HG03139 (cell line): ENCODE data around the gene ARMH4.

Experiments
- ATAC-seq: cut with Tn5 transposase; IDR thresholded peaks from one replicate; pipeline ENCODE4 v1.9.1; 2021; ENCODE audit not compliant: unreplicated experiment

ARMH4 gene

GRCh38 chr14:58152014-58152857 lies at the start of gene ARMH4:
Gene ARMH4 (minus strand): TSS chr14:58152213. CDS start chr14:58139358, 12,855 bp downstream.
- peak; percentile 91 for ATAC-seq

- ATAC-seq, result no peak
These were observed 48.8 kb upstream of the ARMH4 start for GRCh38 chr14:58200846-58201245.

GRCh38 chr14:58200480-58200841 lies 48.4 kb upstream of the ARMH4 start:
- ATAC-seq, result peak; percentile 11

- peak; percentile 90 for ATAC-seq
These were observed 47.9 kb upstream of the ARMH4 start, which contains the start of gene ACTR10 for GRCh38 chr14:58199726-58200479. Gene ACTR10 (plus strand): TSS chr14:58200149. CDS start chr14:58200218, 69 bp downstream.

- no peak for ATAC-seq
These were observed 46.1 kb upstream of the ARMH4 start for GRCh38 chr14:58198086-58198485.

GRCh38 chr14:58196198-58196597 lies 44.2 kb upstream of the ARMH4 start:
- ATAC-seq, result no peak

- no peak for ATAC-seq
These were observed 41.5 kb upstream of the ARMH4 start for GRCh38 chr14:58193542-58193941.

GRCh38 chr14:58191763-58192601 lies 40.0 kb upstream of the ARMH4 start:
- ATAC-seq, result no peak

- no peak for ATAC-seq
These were observed 37.2 kb upstream of the ARMH4 start for GRCh38 chr14:58189176-58189575.

- ATAC-seq, result no peak
These were observed 25.1 kb upstream of the ARMH4 start for GRCh38 chr14:58177125-58177524.

GRCh38 chr14:58171090-58171489 lies 19.1 kb upstream of the ARMH4 start:
- ATAC-seq, result peak; percentile 88

GRCh38 chr14:58167891-58168290 lies 15.9 kb upstream of the ARMH4 start:
- no peak for ATAC-seq

GRCh38 chr14:58167057-58167456 lies 15.0 kb upstream of the ARMH4 start:
- ATAC-seq, result no peak

GRCh38 chr14:58166005-58166983 lies 14.3 kb upstream of the ARMH4 start:
- ATAC-seq, result no peak

- no peak for ATAC-seq
These were observed 8.5 kb upstream of the ARMH4 start for GRCh38 chr14:58160561-58160960.

- ATAC-seq, result peak; percentile 42
These were observed 640 bp downstream of the ARMH4 start for GRCh38 chr14:58151133-58152013.

- no peak for ATAC-seq
These were observed 1.7 kb downstream of the ARMH4 start for GRCh38 chr14:58150243-58150805.

- no peak for ATAC-seq
These were observed 2.8 kb downstream of the ARMH4 start for GRCh38 chr14:58149196-58149595.

GRCh38 chr14:58146399-58146798 lies 5.6 kb downstream of the ARMH4 start:
- ATAC-seq, result no peak
